ENCODE measurements around the gene ZNF276.

DNA sequence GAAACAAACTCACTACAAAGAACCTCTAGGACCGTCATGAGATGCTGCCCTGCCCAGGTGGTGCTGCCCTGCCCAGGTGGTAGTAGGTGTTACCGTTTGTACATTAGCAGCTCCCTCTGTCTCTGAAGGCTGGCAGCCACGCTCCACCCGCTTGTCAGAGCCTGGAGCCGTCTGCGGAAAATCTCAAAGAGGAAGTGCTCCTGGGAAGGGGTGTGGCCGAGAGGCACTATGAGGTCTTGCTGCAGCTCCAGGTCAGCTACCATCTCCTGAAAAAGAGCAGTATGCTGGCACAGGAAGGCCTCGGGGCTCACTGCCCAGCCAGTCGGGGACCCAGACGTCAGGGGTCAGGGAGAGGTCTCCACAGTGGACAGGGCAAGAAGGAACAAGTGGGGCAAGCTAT is 28.3 kb downstream of the ZNF276 start:
- no peak for TF ChIP-seq EZH2 (IDR thresholded peaks at IDR 0.05; ENCODE audit: low read length)
- TF ChIP-seq, protein P1, sequence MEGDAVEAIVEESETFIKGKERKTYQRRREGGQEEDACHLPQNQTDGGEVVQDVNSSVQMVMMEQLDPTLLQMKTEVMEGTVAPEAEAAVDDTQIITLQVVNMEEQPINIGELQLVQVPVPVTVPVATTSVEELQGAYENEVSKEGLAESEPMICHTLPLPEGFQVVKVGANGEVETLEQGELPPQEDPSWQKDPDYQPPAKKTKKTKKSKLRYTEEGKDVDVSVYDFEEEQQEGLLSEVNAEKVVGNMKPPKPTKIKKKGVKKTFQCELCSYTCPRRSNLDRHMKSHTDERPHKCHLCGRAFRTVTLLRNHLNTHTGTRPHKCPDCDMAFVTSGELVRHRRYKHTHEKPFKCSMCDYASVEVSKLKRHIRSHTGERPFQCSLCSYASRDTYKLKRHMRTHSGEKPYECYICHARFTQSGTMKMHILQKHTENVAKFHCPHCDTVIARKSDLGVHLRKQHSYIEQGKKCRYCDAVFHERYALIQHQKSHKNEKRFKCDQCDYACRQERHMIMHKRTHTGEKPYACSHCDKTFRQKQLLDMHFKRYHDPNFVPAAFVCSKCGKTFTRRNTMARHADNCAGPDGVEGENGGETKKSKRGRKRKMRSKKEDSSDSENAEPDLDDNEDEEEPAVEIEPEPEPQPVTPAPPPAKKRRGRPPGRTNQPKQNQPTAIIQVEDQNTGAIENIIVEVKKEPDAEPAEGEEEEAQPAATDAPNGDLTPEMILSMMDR (optimal IDR thresholded peaks at IDR 0.05 in 1 of 3, IDR thresholded peaks at IDR 0.05 in 1 of 3, conservative IDR thresholded peaks at IDR 0.05 in 1 of 3; ENCODE audit: extremely low read depth in 1 of 3, insufficient read depth in 2 of 3, low read length in 3 of 3): no peak
